ENCODE results near the gene DUOXA2. TPM values are rescaled to one million over a fixed set of nuclear protein-coding genes. Genes with fewer than 3 reads are reported as not detected.

DUOXA2 gene
- polyA plus RNA-seq, 1 donor, result not detected

- Histone ChIP-seq H3K4me1 (ENCODE audit: control insufficient read depth, insufficient read depth, low read length) (no peaks in the 10 kb centered on the region), H3K27ac (ENCODE audit: low read length) (no peak overlapping the region), H3K36me3 (ENCODE audit: control insufficient read depth, insufficient read depth, low read length) (peaks cover 8% of the 10 kb centered on the region), H3K27me3 (ENCODE audit: control insufficient read depth, insufficient read depth, low read length) (no peaks in the 10 kb centered on the region), H3K9me3 (ENCODE audit: control insufficient read depth, low read depth, low read length) (no peaks in the 10 kb centered on the region), H3K4me3 (ENCODE audit: low read length) (no peak overlapping the region)
- no CpG with 5 or more reads among the region's 7 CpGs for WGBS (ENCODE audit: insufficient coverage, low lambda C conversion rate)
- DNase-seq, result no peak
Observed at GRCh38 chr15:45147606-45148005, 33.5 kb downstream of the DUOXA2 start.

GRCh38 chr15:45148076-45149059 is 34.2 kb downstream of the DUOXA2 start:
- DNase-seq, result no peak
- Histone ChIP-seq H3K27ac (ENCODE audit: low read length) (no peak overlapping the region), H3K27me3 (ENCODE audit: control insufficient read depth, insufficient read depth, low read length) (no peaks in the 10 kb centered on the region), H3K4me3 (ENCODE audit: low read length) (no peak overlapping the region), H3K9me3 (ENCODE audit: control insufficient read depth, low read depth, low read length) (no peaks in the 10 kb centered on the region), H3K4me1 (ENCODE audit: control insufficient read depth, insufficient read depth, low read length) (no peaks in the 10 kb centered on the region), H3K36me3 (ENCODE audit: control insufficient read depth, insufficient read depth, low read length) (peaks cover 8% of the 10 kb centered on the region)
- WGBS (ENCODE audit: insufficient coverage, low lambda C conversion rate), result 100% methylated on average over 4 of the region's 12 CpGs

- no peaks in the 10 kb centered on the region for H3K9me3 ChIP-seq (ENCODE audit: control insufficient read depth, low read depth, low read length)
- H3K4me1 ChIP-seq (ENCODE audit: control insufficient read depth, insufficient read depth, low read length), result no peaks in the 10 kb centered on the region
- WGBS (ENCODE audit: insufficient coverage, low lambda C conversion rate), result no CpG with 5 or more reads among the region's 1 CpG
- peaks cover 8% of the 10 kb centered on the region for H3K36me3 ChIP-seq (ENCODE audit: control insufficient read depth, insufficient read depth, low read length)
- no peak overlapping the region for H3K27ac ChIP-seq (ENCODE audit: low read length)
- DNase-seq, result no peak
- no peaks in the 10 kb centered on the region for H3K27me3 ChIP-seq (ENCODE audit: control insufficient read depth, insufficient read depth, low read length)
- H3K4me3 ChIP-seq (ENCODE audit: low read length), result no peak overlapping the region
Observed at GRCh38 chr15:45149060-45149459, 34.9 kb downstream of the DUOXA2 start.

- Histone ChIP-seq H3K36me3 (ENCODE audit: control insufficient read depth, insufficient read depth, low read length) (peaks cover 8% of the 10 kb centered on the region), H3K9me3 (ENCODE audit: control insufficient read depth, low read depth, low read length) (no peaks in the 10 kb centered on the region), H3K4me3 (ENCODE audit: low read length) (no peak overlapping the region), H3K27ac (ENCODE audit: low read length) (no peak overlapping the region), H3K4me1 (ENCODE audit: control insufficient read depth, insufficient read depth, low read length) (no peaks in the 10 kb centered on the region), H3K27me3 (ENCODE audit: control insufficient read depth, insufficient read depth, low read length) (no peaks in the 10 kb centered on the region)
- no peak for DNase-seq
- WGBS (ENCODE audit: insufficient coverage, low lambda C conversion rate), result no CpG with 5 or more reads among the region's 6 CpGs
Observed at GRCh38 chr15:45150481-45150880, 36.4 kb downstream of the DUOXA2 start.

GRCh38 chr15:45150997-45151396 is 36.9 kb downstream of the DUOXA2 start:
- no CpG with 5 or more reads among the region's 6 CpGs for WGBS (ENCODE audit: insufficient coverage, low lambda C conversion rate)
- Histone ChIP-seq H3K4me3 (ENCODE audit: low read length) (no peak overlapping the region), H3K27ac (ENCODE audit: low read length) (no peak overlapping the region), H3K4me1 (ENCODE audit: control insufficient read depth, insufficient read depth, low read length) (no peaks in the 10 kb centered on the region), H3K36me3 (ENCODE audit: control insufficient read depth, insufficient read depth, low read length) (peaks cover 8% of the 10 kb centered on the region), H3K9me3 (ENCODE audit: control insufficient read depth, low read depth, low read length) (no peaks in the 10 kb centered on the region), H3K27me3 (ENCODE audit: control insufficient read depth, insufficient read depth, low read length) (no peaks in the 10 kb centered on the region)
- no peak for DNase-seq

GRCh38 chr15:45151998-45152828 is 38.1 kb downstream of the DUOXA2 start:
- Histone ChIP-seq H3K36me3 (ENCODE audit: control insufficient read depth, insufficient read depth, low read length) (peaks cover 8% of the 10 kb centered on the region), H3K27ac (ENCODE audit: low read length) (no peak overlapping the region), H3K4me3 (ENCODE audit: low read length) (no peak overlapping the region), H3K4me1 (ENCODE audit: control insufficient read depth, insufficient read depth, low read length) (no peaks in the 10 kb centered on the region), H3K9me3 (ENCODE audit: control insufficient read depth, low read depth, low read length) (no peaks in the 10 kb centered on the region), H3K27me3 (ENCODE audit: control insufficient read depth, insufficient read depth, low read length) (no peaks in the 10 kb centered on the region)
- DNase-seq, result no peak
- whole genome bisulfite sequencing (ENCODE audit: insufficient coverage, low lambda C conversion rate), result no CpG with 5 or more reads among the region's 36 CpGs

GRCh38 chr15:45155739-45156138 is 41.6 kb downstream of the DUOXA2 start:
- no peaks in the 10 kb centered on the region for H3K27me3 ChIP-seq (ENCODE audit: control insufficient read depth, insufficient read depth, low read length)
- WGBS (ENCODE audit: insufficient coverage, low lambda C conversion rate), result no CpG with 5 or more reads among the region's 8 CpGs
- H3K36me3 ChIP-seq (ENCODE audit: control insufficient read depth, insufficient read depth, low read length), result peaks cover 8% of the 10 kb centered on the region
- H3K27ac ChIP-seq (ENCODE audit: low read length), result no peak overlapping the region
- no peaks in the 10 kb centered on the region for H3K4me1 ChIP-seq (ENCODE audit: control insufficient read depth, insufficient read depth, low read length)
- no peak overlapping the region for H3K4me3 ChIP-seq (ENCODE audit: low read length)
- no peak for DNase-seq
- no peaks in the 10 kb centered on the region for H3K9me3 ChIP-seq (ENCODE audit: control insufficient read depth, low read depth, low read length)

GRCh38 chr15:45156744-45157455 is 42.8 kb downstream of the DUOXA2 start:
- no peak for DNase-seq
- peaks cover 3% of the 10 kb centered on the region for H3K36me3 ChIP-seq (ENCODE audit: control insufficient read depth, insufficient read depth, low read length)
- no peaks in the 10 kb centered on the region for H3K27me3 ChIP-seq (ENCODE audit: control insufficient read depth, insufficient read depth, low read length)
- H3K4me3 ChIP-seq (ENCODE audit: low read length), result no peak overlapping the region
- H3K4me1 ChIP-seq (ENCODE audit: control insufficient read depth, insufficient read depth, low read length), result no peaks in the 10 kb centered on the region
- H3K27ac ChIP-seq (ENCODE audit: low read length), result no peak overlapping the region
- H3K9me3 ChIP-seq (ENCODE audit: control insufficient read depth, low read depth, low read length), result no peaks in the 10 kb centered on the region
- WGBS (ENCODE audit: insufficient coverage, low lambda C conversion rate), result no CpG with 5 or more reads among the region's 7 CpGs

GRCh38 chr15:45157974-45158373 is 43.8 kb downstream of the DUOXA2 start:
- DNase-seq, result no peak
- WGBS (ENCODE audit: insufficient coverage, low lambda C conversion rate), result no CpG with 5 or more reads among the region's 1 CpG
- Histone ChIP-seq H3K36me3 (ENCODE audit: control insufficient read depth, insufficient read depth, low read length) (no peaks in the 10 kb centered on the region), H3K27ac (ENCODE audit: low read length) (no peak overlapping the region), H3K4me1 (ENCODE audit: control insufficient read depth, insufficient read depth, low read length) (peaks cover 5% of the 10 kb centered on the region), H3K4me3 (ENCODE audit: low read length) (no peak overlapping the region), H3K9me3 (ENCODE audit: control insufficient read depth, low read depth, low read length) (no peaks in the 10 kb centered on the region), H3K27me3 (ENCODE audit: control insufficient read depth, insufficient read depth, low read length) (no peaks in the 10 kb centered on the region)

- Histone ChIP-seq H3K36me3 (ENCODE audit: control insufficient read depth, insufficient read depth, low read length) (no peaks in the 10 kb centered on the region), H3K27me3 (ENCODE audit: control insufficient read depth, insufficient read depth, low read length) (no peaks in the 10 kb centered on the region), H3K4me3 (ENCODE audit: low read length) (no peak overlapping the region), H3K27ac (ENCODE audit: low read length) (no peak overlapping the region), H3K4me1 (ENCODE audit: control insufficient read depth, insufficient read depth, low read length) (peaks cover 8% of the 10 kb centered on the region), H3K9me3 (ENCODE audit: control insufficient read depth, low read depth, low read length) (no peaks in the 10 kb centered on the region)
- no CpG with 5 or more reads among the region's 14 CpGs for WGBS (ENCODE audit: insufficient coverage, low lambda C conversion rate)
- no peak for DNase-seq
Observed at GRCh38 chr15:45161666-45162065, 47.5 kb downstream of the DUOXA2 start.
